ENCODE measurements around the gene MARVELD3.

GRCh38 chr16:71593048-71593999 is 32.7 kb upstream of the MARVELD3 start:
- TF ChIP-seq CTCF (conservative IDR thresholded peaks at IDR 0.05; ENCODE audit: low read length), result no peak
- TF ChIP-seq EZH2phosphoT487 (IDR thresholded peaks at IDR 0.05; ENCODE audit: borderline replicate concordance), result no peak

Measured in Loucy (cell line).